Loucy (cell line): ENCODE measurements around the gene EMX2.

Experiments used
- H2AFZ ChIP-seq: fragments of 200-600 bp; sonication (generic); 2 replicates; pipeline ENCODE4 v1.6.0; 2016; ENCODE audit warnings: antibody characterized with exemption, mild to moderate bottlenecking, low read length, moderate library complexity
- H3F3A ChIP-seq: fragments of 200-600 bp; 2 replicates; pipeline ENCODE4 v1.6.0; 2016; ENCODE audit warnings: antibody characterized with exemption, low read depth, mild to moderate bottlenecking
- H3K27me3 ChIP-seq: fragments of 200-600 bp; sonication (generic); 2 replicates; pipeline ENCODE4 v1.6.1; 2014; ENCODE audit warnings: low read length, mild to moderate bottlenecking; ENCODE audit not compliant: insufficient read depth, poor library complexity, severe bottlenecking
- H3K36me3 ChIP-seq: fragments of 200-600 bp; sonication (generic); 2 replicates; pipeline ENCODE4 v1.6.1; 2016; ENCODE audit warnings: low read length; ENCODE audit not compliant: insufficient read depth
- H3K4me1 ChIP-seq: fragments of 200-600 bp; sonication (generic); 2 replicates; pipeline ENCODE4 v1.5.1; 2014; ENCODE audit warnings: low read length, mild to moderate bottlenecking; ENCODE audit not compliant: insufficient read depth, poor library complexity, severe bottlenecking
- H3K4me2 ChIP-seq: fragments of 200-600 bp; sonication (generic); 2 replicates; pipeline ENCODE4 v1.6.0; 2014; ENCODE audit warnings: antibody characterized with exemption, low read length, low read depth, mild to moderate bottlenecking; ENCODE audit not compliant: poor library complexity, severe bottlenecking
- H3K4me3 ChIP-seq: fragments of 200-600 bp; sonication (generic); 2 replicates; pipeline ENCODE4 v1.5.1; 2014; ENCODE audit warnings: low read length, mild to moderate bottlenecking, mixed read lengths; ENCODE audit not compliant: poor library complexity, severe bottlenecking
- H3K79me2 ChIP-seq: fragments of 200-600 bp; sonication (generic); 2 replicates; pipeline ENCODE4 v1.6.1; 2014; ENCODE audit warnings: low read length; ENCODE audit not compliant: insufficient read depth
- H3K9ac ChIP-seq: fragments of 200-600 bp; sonication (generic); 2 replicates; pipeline ENCODE4 v1.6.0; 2014; ENCODE audit warnings: mild to moderate bottlenecking, low read depth, low read length, moderate library complexity; ENCODE audit not compliant: poor library complexity, severe bottlenecking
- H3K9me2 ChIP-seq: fragments of 200-600 bp; sonication (generic); replicated peaks from 2 replicates; pipeline ENCODE4 v1.6.1; 2016; ENCODE audit warnings: low read depth, low read length, mixed read lengths
- H3K9me3 ChIP-seq: fragments of 200-600 bp; sonication (generic); 2 replicates; pipeline ENCODE4 v1.6.1; 2014; ENCODE audit warnings: mild to moderate bottlenecking, antibody characterized with exemption, low read length, low read depth; ENCODE audit not compliant: insufficient read depth
- H4K20me1 ChIP-seq: fragments of 200-600 bp; sonication (generic); 2 replicates; pipeline ENCODE4 v1.6.0; 2014; ENCODE audit warnings: antibody characterized with exemption, low read length, mild to moderate bottlenecking; ENCODE audit not compliant: insufficient read depth, poor library complexity, severe bottlenecking
- EZH2phosphoT487 ChIP-seq: fragments of 200-600 bp; IDR thresholded peaks from 2 replicates; pipeline ENCODE4 v1.6.1; 2018; ENCODE audit warnings: antibody characterized with exemption, mild to moderate bottlenecking, moderate library complexity, borderline replicate concordance
- TF ChIP-seq, protein P1 (sequence below): fragments of 200-600 bp; sonication (generic); conservative IDR thresholded peaks from 2 replicates; pipeline ENCODE4 v1.5.1; 2014; ENCODE audit warnings: mild to moderate bottlenecking, antibody characterized with exemption, low read length

EMX2 gene

DNA sequence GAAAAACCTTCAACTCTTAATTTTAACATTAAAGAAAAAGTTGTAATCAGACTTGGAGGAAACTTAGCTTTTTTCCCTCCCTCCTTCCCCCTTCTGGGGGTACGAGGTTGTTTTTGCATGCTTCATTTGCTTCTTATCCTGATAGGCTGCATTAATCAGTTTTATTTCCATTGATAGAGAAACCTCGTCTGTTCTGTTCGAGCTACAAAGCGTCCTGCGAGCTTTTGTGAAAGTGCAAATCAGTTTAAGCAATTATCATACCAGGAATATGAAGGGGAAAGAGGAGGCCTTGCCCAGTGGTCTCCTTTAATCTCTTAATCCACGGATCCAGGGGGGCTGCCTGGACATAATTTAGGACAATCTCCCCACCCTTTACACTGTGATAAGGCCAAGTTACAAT, 7.5 kb downstream of the EMX2 start:
- Histone ChIP-seq H3K4me3 (no peak overlapping the region), H3K27me3 (no peaks in the 10 kb centered on the region), H2AFZ (no peak overlapping the region), H3K4me2 (no peak overlapping the region), H3K4me1 (no peaks in the 10 kb centered on the region), H3K9me2 (no peaks in the 10 kb centered on the region), H3F3A (no peaks in the 10 kb centered on the region), H3K9me3 (no peaks in the 10 kb centered on the region), H3K36me3 (no peaks in the 10 kb centered on the region), H3K79me2 (no peaks in the 10 kb centered on the region), H4K20me1 (no peaks in the 10 kb centered on the region), H3K9ac (no peak overlapping the region)
- TF ChIP-seq, protein P1, sequence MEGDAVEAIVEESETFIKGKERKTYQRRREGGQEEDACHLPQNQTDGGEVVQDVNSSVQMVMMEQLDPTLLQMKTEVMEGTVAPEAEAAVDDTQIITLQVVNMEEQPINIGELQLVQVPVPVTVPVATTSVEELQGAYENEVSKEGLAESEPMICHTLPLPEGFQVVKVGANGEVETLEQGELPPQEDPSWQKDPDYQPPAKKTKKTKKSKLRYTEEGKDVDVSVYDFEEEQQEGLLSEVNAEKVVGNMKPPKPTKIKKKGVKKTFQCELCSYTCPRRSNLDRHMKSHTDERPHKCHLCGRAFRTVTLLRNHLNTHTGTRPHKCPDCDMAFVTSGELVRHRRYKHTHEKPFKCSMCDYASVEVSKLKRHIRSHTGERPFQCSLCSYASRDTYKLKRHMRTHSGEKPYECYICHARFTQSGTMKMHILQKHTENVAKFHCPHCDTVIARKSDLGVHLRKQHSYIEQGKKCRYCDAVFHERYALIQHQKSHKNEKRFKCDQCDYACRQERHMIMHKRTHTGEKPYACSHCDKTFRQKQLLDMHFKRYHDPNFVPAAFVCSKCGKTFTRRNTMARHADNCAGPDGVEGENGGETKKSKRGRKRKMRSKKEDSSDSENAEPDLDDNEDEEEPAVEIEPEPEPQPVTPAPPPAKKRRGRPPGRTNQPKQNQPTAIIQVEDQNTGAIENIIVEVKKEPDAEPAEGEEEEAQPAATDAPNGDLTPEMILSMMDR: no peak
- TF ChIP-seq EZH2phosphoT487: no peak

DNA sequence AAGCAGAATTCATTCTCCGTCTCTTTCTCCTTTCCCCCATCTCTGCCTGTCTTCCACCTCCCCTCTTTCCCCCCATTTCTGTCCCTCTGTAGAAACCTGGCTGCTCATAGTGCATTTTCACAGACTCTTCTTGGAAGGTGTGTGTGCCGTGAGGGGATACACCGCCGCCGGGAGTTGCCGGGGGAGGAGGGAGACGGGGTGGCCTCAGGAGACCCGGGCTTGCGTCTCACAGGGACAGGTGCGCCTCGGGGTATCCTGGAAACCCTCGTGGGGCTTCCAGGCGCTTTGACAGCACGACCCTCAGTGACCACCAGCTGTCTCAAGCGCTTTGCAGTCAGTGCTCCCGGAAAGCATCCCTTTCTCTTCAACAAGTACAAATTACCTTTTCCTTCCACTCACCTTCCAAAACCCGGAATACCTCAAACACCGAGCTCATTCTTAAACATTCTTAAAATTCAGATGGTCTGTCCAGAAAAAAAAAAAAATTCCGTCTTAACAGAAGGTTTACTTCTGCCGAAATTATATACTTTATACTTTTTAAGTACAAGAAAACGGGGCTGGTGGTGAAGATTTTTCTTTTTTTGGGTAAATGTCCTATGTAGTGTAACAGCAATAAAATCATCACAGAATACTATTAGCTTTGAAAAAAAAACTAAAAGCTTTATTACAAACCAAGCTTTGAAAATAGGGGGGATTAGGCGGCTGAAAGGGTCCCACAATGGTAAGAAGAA, 8.2 kb downstream of the EMX2 start:
- Histone ChIP-seq H3K9ac (no peak overlapping the region), H3K4me1 (no peaks in the 10 kb centered on the region), H3K36me3 (no peaks in the 10 kb centered on the region), H3K79me2 (no peaks in the 10 kb centered on the region), H3K4me3 (no peak overlapping the region), H2AFZ (no peak overlapping the region), H4K20me1 (no peaks in the 10 kb centered on the region), H3K27me3 (no peaks in the 10 kb centered on the region), H3K9me2 (no peaks in the 10 kb centered on the region), H3K9me3 (no peaks in the 10 kb centered on the region), H3K4me2 (no peak overlapping the region), H3F3A (no peaks in the 10 kb centered on the region)
- TF ChIP-seq, protein P1: no peak
- no peak for TF ChIP-seq EZH2phosphoT487

DNA sequence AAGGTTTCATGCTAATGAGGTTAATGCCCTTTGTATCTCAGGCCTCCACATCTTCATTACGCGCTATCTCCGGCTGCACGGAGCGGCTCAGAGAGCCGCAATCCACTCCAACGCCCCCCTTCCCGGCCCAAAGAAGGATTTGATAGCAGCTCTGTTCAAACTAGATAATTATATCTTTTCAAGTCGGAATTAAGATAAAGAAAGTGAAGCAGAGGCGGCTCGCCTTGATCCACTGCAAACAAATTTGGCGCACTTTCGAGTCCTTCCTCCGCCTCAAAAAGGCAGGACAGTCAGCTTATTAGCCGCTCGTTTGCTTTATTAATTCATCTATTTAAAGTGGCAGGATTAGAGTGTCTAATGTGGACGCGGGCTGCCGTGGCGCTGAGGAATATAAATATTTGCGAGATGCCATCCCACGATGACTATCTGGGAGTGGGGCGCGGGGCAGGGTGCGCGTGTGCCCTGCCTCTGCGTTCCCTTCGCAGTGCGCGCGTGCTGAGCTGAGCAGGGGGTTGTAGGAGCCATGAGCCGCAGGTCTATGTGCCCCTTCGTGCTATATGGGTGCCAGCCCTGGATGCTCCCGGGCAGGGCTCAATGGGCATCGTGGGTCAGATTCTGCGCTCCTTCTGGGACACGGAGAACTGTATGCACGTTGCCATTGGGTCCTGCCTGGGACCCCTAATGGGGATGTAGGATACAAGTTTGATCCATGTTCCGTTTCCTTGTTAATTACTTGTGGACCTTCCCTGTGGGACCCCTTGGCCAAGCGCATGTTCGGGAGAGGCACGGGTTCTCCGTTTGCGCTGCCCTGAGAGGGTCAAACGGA, 9.0 kb downstream of the EMX2 start:
- Histone ChIP-seq H3K4me1 (no peaks in the 10 kb centered on the region), H4K20me1 (no peaks in the 10 kb centered on the region), H3K36me3 (no peaks in the 10 kb centered on the region), H3K9ac (no peak overlapping the region), H3K27me3 (no peaks in the 10 kb centered on the region), H3F3A (no peaks in the 10 kb centered on the region), H3K79me2 (no peaks in the 10 kb centered on the region), H2AFZ (no peak overlapping the region), H3K9me3 (no peaks in the 10 kb centered on the region), H3K4me2 (no peak overlapping the region), H3K9me2 (no peaks in the 10 kb centered on the region), H3K4me3 (no peak overlapping the region)
- no peak for TF ChIP-seq EZH2phosphoT487
- TF ChIP-seq, protein P1: no peak
